PC-9 (cell line): ENCODE data around the gene ERMP1.

Experiments
- CTCF ChIP-seq: fragments of 200-600 bp; sonication (generic); conservative IDR thresholded peaks from 2 replicates; pipeline ENCODE4 v1.6.1; 2017; ENCODE audit warnings: mixed run types, antibody characterized with exemption, mild to moderate bottlenecking, moderate library complexity
- EZH2 ChIP-seq: fragments of 200-600 bp; sonication (generic); IDR thresholded peaks from 2 replicates; pipeline ENCODE4 v1.8.0; 2017; ENCODE audit warnings: antibody characterized with exemption, low read depth

GRCh38 chr9:5842929-5843793 is 10.2 kb upstream of the ERMP1 start:
- TF ChIP-seq CTCF = no peak
- no peak for TF ChIP-seq EZH2
